H1 (cell line): Measurements from ENCODE around the gene RTCB. TPM values are rescaled to one million over a fixed set of nuclear protein-coding genes. Genes with fewer than 3 reads are reported as not detected.

Experiments used
- CTCF ChIA-PET: fragments of 300-600 bp; sonication (Branson Sonifier 250); formaldehyde crosslinking; loops from one replicate; lab custom pipeline; 2021; ENCODE audit not compliant: partially characterized antibody; lab: Charles Lee
- POLR2A ChIA-PET: fragments of 300-600 bp; sonication (Branson Sonifier 250); formaldehyde crosslinking; loops from one replicate; lab custom pipeline; 2021; ENCODE audit warnings: inconsistent platforms; ENCODE audit not compliant: partially characterized antibody; lab: Charles Lee
- DNase-seq, 2 experiments: peaks; one replicate each; pipeline versions ENCODE4 v3.0.0 to v3.0.0-alpha.2; 2010 to 2022; ENCODE audit warnings: low spot score in 2 of 2, low read depth in 1 of 2, mixed read lengths in 1 of 2
- FAIRE-seq: peaks from 2 replicates; lab custom pipeline; 2011; peaks lifted over from hg19 to GRCh38; lab: Jason Lieb, UNC
- H2AFZ ChIP-seq: 2 replicates; pipeline ENCODE4 v1.8.1; 2012; ENCODE audit warnings: low read length, inconsistent platforms
- H2AK5ac ChIP-seq: 2 replicates; pipeline ENCODE4 v1.6.1; 2013; ENCODE audit warnings: low read depth, low read length
- H2BK120ac ChIP-seq: replicated peaks from 2 replicates; pipeline ENCODE3; 2013; ENCODE audit warnings: low read depth, low read length, inconsistent platforms
- H2BK12ac ChIP-seq: 2 replicates; pipeline ENCODE4 v1.6.1; 2013; ENCODE audit warnings: low read depth, low read length
- H2BK15ac ChIP-seq: 2 replicates; pipeline ENCODE4 v1.6.1; 2013; ENCODE audit warnings: low read length
- H2BK20ac ChIP-seq: 2 replicates; pipeline ENCODE4 v1.6.1; 2013; ENCODE audit warnings: low read length
- H2BK5ac ChIP-seq: 2 replicates; pipeline ENCODE4 v1.6.1; 2013; ENCODE audit warnings: low read depth, low read length
- H3K14ac ChIP-seq: 2 replicates; pipeline ENCODE4 v1.6.1; 2013; ENCODE audit warnings: inconsistent platforms; ENCODE audit not compliant: insufficient read length
- H3K18ac ChIP-seq: 2 replicates; pipeline ENCODE4 v1.6.1; 2013; ENCODE audit warnings: low read length; ENCODE audit errors: extremely low read depth
- H3K23ac ChIP-seq: 2 replicates; pipeline ENCODE4 v1.6.1; 2013; ENCODE audit warnings: inconsistent platforms; ENCODE audit not compliant: insufficient read length
- H3K23me2 ChIP-seq: 2 replicates; pipeline ENCODE4 v1.6.1; 2013; ENCODE audit warnings: low read depth, low read length
- H3K27ac ChIP-seq: 2 replicates; pipeline ENCODE4 v1.6.1; 2011; ENCODE audit warnings: low read depth, low read length, inconsistent platforms
- H3K27me3 ChIP-seq, 4 experiments: replicated peaks in 1 of 4; 1 replicate in 1 of 4; 2 replicates in 3 of 4; pipeline versions ENCODE4 v1.6.1 to v1.8.1; 2011 to 2013; ENCODE audit warnings: low read length in 3 of 4, mild to moderate bottlenecking in 3 of 4, inconsistent platforms in 2 of 4, mixed read lengths in 2 of 4, moderate library complexity in 1 of 4; ENCODE audit not compliant: control insufficient read depth in 3 of 4, insufficient read depth in 3 of 4; ENCODE audit errors: extremely low read depth in 1 of 4
- H3K36me3 ChIP-seq, 4 experiments: 2 replicates each; pipeline versions ENCODE4 v1.6.1 to v1.8.1; 2011 to 2013; ENCODE audit warnings: mild to moderate bottlenecking in 4 of 4, low read length in 3 of 4, moderate library complexity in 2 of 4, control low read depth in 1 of 4, inconsistent platforms in 1 of 4; ENCODE audit not compliant: insufficient read depth in 4 of 4, control insufficient read depth in 2 of 4
- H3K4ac ChIP-seq: replicated peaks from 2 replicates; pipeline ENCODE3; 2013; ENCODE audit warnings: low read length, low read depth, mixed read lengths, inconsistent platforms; ENCODE audit not compliant: insufficient read length
- H3K4me1 ChIP-seq, 4 experiments: replicated peaks in 1 of 4; 1 replicate in 1 of 4; 2 replicates in 3 of 4; pipeline versions ENCODE4 v1.6.1 to v1.8.1; 2011 to 2013; ENCODE audit warnings: low read length in 3 of 4, inconsistent platforms in 2 of 4, mixed read lengths in 1 of 4; ENCODE audit not compliant: insufficient read depth in 4 of 4, control insufficient read depth in 3 of 4
- H3K4me2 ChIP-seq, 2 experiments: 2 replicates each; pipeline versions ENCODE4 v1.6.1 to v1.8.1; 2011 to 2013; ENCODE audit warnings: low read depth in 2 of 2, low read length in 2 of 2, control low read depth in 1 of 2, inconsistent platforms in 1 of 2, mild to moderate bottlenecking in 1 of 2; ENCODE audit not compliant: insufficient read depth in 1 of 2
- H3K4me3 ChIP-seq, 4 experiments: fragments of 200-600, 300-600 bp in 1 of 4; sonication (generic), shearing (Covaris generic), sonication (Bioruptor Twin) in 1 of 4; 2 replicates each; pipeline versions ENCODE4 v1.5.1 to v1.8.1; 2011 to 2016; ENCODE audit warnings: low read length in 4 of 4, low read depth in 3 of 4, control low read depth in 2 of 4, inconsistent platforms in 2 of 4, mild to moderate bottlenecking in 2 of 4, mixed read lengths in 1 of 4, moderate library complexity in 1 of 4; ENCODE audit not compliant: insufficient read depth in 2 of 4; ENCODE audit errors: extremely low read depth in 1 of 4
- H3K56ac ChIP-seq: replicated peaks from 2 replicates; pipeline ENCODE3; 2013; ENCODE audit warnings: low read depth, mild to moderate bottlenecking, mixed read lengths, low read length, inconsistent platforms; ENCODE audit not compliant: insufficient read length
- H3K79me1 ChIP-seq: 2 replicates; pipeline ENCODE4 v1.6.1; 2013; ENCODE audit warnings: low read depth, low read length, control low read depth
- H3K79me2 ChIP-seq, 2 experiments: 2 replicates each; pipeline versions ENCODE4 v1.6.1 to v1.8.1; 2012 to 2013; ENCODE audit warnings: low read length in 2 of 2, mild to moderate bottlenecking in 2 of 2, inconsistent platforms in 1 of 2; ENCODE audit not compliant: insufficient read depth in 2 of 2, control insufficient read depth in 1 of 2
- H3K9ac ChIP-seq, 4 experiments: replicated peaks in 1 of 4; 1 replicate in 1 of 4; 2 replicates in 3 of 4; pipeline versions ENCODE4 v1.6.1 to v1.8.1; 2011 to 2013; ENCODE audit warnings: low read depth in 3 of 4, low read length in 3 of 4, control low read depth in 2 of 4, mild to moderate bottlenecking in 2 of 4, moderate library complexity in 2 of 4, inconsistent platforms in 1 of 4; ENCODE audit errors: extremely low read depth in 1 of 4
- H3K9me3 ChIP-seq, 2 experiments: 2 replicates each; pipeline versions ENCODE4 v1.6.1 to v1.8.1; 2012 to 2013; ENCODE audit warnings: mild to moderate bottlenecking in 2 of 2, moderate library complexity in 2 of 2, control low read depth in 1 of 2, inconsistent platforms in 1 of 2, low read depth in 1 of 2, low read length in 1 of 2, mixed read lengths in 1 of 2; ENCODE audit not compliant: insufficient read depth in 2 of 2
- H4K20me1 ChIP-seq, 2 experiments: replicated peaks in 1 of 2; 2 replicates each; pipeline versions ENCODE3 to v1.8.1; 2011 to 2013; ENCODE audit warnings: inconsistent platforms in 2 of 2, low read length in 2 of 2, mild to moderate bottlenecking in 1 of 2; ENCODE audit not compliant: insufficient read depth in 2 of 2, control insufficient read depth in 1 of 2
- H4K5ac ChIP-seq: 2 replicates; pipeline ENCODE4 v1.6.1; 2013; ENCODE audit warnings: low read length, low read depth, mixed read lengths, inconsistent platforms; ENCODE audit not compliant: insufficient read length
- H4K8ac ChIP-seq: 2 replicates; pipeline ENCODE4 v1.8.0; 2013; ENCODE audit warnings: mild to moderate bottlenecking, moderate library complexity, low read length, inconsistent platforms; ENCODE audit not compliant: insufficient read depth; ENCODE audit errors: extremely low read depth
- H4K91ac ChIP-seq: replicated peaks from 2 replicates; pipeline ENCODE3; 2013; ENCODE audit warnings: low read length, mixed read lengths, inconsistent platforms; ENCODE audit not compliant: insufficient read length
- ZNF274 ChIP-seq: IDR thresholded peaks from 2 replicates; pipeline ENCODE4 v1.7.0; 2012; ENCODE audit warnings: low read length, borderline replicate concordance; ENCODE audit errors: extremely low read depth
- WGBS, 2 experiments: shearing (Covaris generic) in 1 of 2; methylation state at CpG; one replicate each; pipeline versions ENCODE4 v1.1.6 to v1.1.7; 2013 to 2015; ENCODE audit warnings: low lambda C conversion rate in 2 of 2, mixed read lengths in 2 of 2, inconsistent platforms in 1 of 2, low coverage in 1 of 2, missing lambda C conversion rate in 1 of 2; ENCODE audit not compliant: insufficient replicate concordance in 2 of 2, insufficient coverage in 1 of 2, insufficient read length in 1 of 2; ENCODE audit errors: extremely low coverage in 1 of 2, missing lambda C conversion rate in 1 of 2; 5-methylcytosine and 5-hydroxymethylcytosine counted together
- polyA plus RNA-seq, 7 experiments: library from polyadenylated mRNA; depleted of rRNA in 3 of 7; stranded (reverse) in 5 of 7; unstranded in 2 of 7; fragments of >200 nt in 5 of 7; fragments of 200-250 nt in 2 of 7; gene quantifications; 1 replicate in 5 of 7; 2 replicates in 1 of 7; 4 replicates in 1 of 7; pipeline versions ENCODE4 v1.2.1 to v1.2.3, GENCODE V29; 2011 to 2013; ENCODE audit warnings: missing spikeins in 2 of 7, mixed read lengths in 2 of 7
- total RNA-seq: library from RNA; stranded (reverse); fragmentation: NEBNext Ultra II Directional; extraction: Animal tissue kit (Norgen Biotek cat#: 25700); gene quantifications from 2 replicates; pipeline ENCODE4 v1.2.1, GENCODE V29; 2021

The RTCB gene
- total and polyA plus RNA-seq, 2 of the 8 experiments (the other 6 are each of a cell fraction or from before 2014, with no cell fraction given): 104 to 114 TPM

GRCh38 chr22:32385681-32386080, 26.4 kb downstream of the RTCB start:
- H3K9ac ChIP-seq: no peak overlapping the region
- H2AK5ac ChIP-seq: no peak overlapping the region
- H3K36me3 ChIP-seq: peaks cover 10 to 32% (median 20%) of the 10 kb centered on the region in 4 experiments; a peak in 7 of 8 replicates
- no peaks in the 10 kb centered on the region for H3K27me3 ChIP-seq
- no peak overlapping the region for H4K5ac ChIP-seq
- H2BK120ac ChIP-seq: no peak overlapping the region
- no peak overlapping the region for H4K8ac ChIP-seq
- no peaks in the 10 kb centered on the region for H3K4me1 ChIP-seq
- no peak overlapping the region for H3K4ac ChIP-seq
- H2BK12ac ChIP-seq: no peak overlapping the region
- FAIRE-seq (no peak), DNase-seq (no peak)
- no peak overlapping the region for H3K18ac ChIP-seq
- H3K23me2 ChIP-seq: no peaks in the 10 kb centered on the region
- H2BK5ac ChIP-seq: no peak overlapping the region
- no peak overlapping the region for H3K4me2 ChIP-seq
- no peaks in the 10 kb centered on the region for H3K79me1 ChIP-seq
- H3K14ac ChIP-seq: no peak overlapping the region
- peaks cover under 1 to 2% of the 10 kb centered on the region in 2 experiments for H4K20me1 ChIP-seq
- no peak overlapping the region for H4K91ac ChIP-seq
- no peak overlapping the region for H3K23ac ChIP-seq
- ChIA-PET CTCF (interaction anchor here (0.5 to 1.6 kb wide), 2 partner anchors 120 to 201 kb away, joined by 3 to 5 read pairs; no protein-coding TSS in a partner anchor), POLR2A (interaction anchor here (1.1 to 2.5 kb wide), 2 partner anchors 9 to 15 kb away, joined by 3 to 5 read pairs; no protein-coding TSS in a partner anchor)
- no peak overlapping the region for H3K56ac ChIP-seq
- H3K4me3 ChIP-seq: no peak overlapping the region
- H3K79me2 ChIP-seq: no peaks in the 10 kb centered on the region
- H2BK20ac ChIP-seq: no peak overlapping the region
- no peak overlapping the region for H3K27ac ChIP-seq
- no peaks in the 10 kb centered on the region for H3K9me3 ChIP-seq
- H2BK15ac ChIP-seq: no peak overlapping the region
- 89% methylated on average over 1 of the region's 1 CpG; no CpG with 5 or more reads in 1 of the 2 experiments for WGBS, 2 experiments
- H2AFZ ChIP-seq: no peak overlapping the region
- TF ChIP-seq ZNF274: no peak
